ENCODE results near the gene KSR2.
"Not testable (repeated sequence)": the region's sequence is repeated elsewhere in the genome, so short reads cannot be mapped to it uniquely, and the experiment has no call there.

Gene KSR2

DNA sequence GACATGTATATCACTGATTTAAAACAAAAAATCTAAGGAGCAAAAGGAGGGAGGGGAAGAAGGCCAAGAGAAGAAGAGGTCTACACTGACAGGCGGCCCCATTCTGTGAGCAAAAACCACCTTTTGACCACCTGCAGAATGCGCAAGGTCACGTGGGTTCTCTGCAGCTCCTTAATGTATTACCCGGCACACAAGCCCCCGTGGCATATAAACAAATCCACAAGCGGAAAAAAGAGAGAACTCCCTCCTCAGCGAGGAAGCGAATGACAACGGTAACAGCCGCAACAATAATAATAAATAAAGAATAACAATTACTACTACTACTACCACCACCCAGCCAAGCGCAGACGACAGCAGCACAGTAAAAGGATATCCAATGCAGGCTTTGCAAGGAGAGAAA lies 1.3 kb downstream of the KSR2 start:
- DNase-seq, result no peak

DNA sequence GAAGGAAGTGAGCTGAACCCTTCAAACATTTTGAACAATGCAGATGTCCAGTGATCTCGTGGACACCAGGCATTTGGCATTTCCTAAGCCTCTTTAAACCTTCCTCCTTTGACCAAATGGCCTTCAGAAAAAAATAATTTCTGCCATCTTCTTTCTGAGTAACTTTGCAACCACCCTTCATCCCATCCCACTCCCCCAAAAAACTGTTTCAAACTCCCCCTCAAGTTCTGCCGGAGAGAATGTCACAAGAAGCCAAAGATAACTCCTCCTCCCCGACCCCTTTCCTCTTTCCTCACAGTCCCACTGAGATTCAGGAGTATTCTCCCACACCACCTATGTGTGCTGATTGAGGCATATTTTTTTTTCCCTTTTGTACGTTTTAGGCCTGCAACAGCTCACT lies 1.7 kb downstream of the KSR2 start:
- DNase-seq, result no peak

DNA sequence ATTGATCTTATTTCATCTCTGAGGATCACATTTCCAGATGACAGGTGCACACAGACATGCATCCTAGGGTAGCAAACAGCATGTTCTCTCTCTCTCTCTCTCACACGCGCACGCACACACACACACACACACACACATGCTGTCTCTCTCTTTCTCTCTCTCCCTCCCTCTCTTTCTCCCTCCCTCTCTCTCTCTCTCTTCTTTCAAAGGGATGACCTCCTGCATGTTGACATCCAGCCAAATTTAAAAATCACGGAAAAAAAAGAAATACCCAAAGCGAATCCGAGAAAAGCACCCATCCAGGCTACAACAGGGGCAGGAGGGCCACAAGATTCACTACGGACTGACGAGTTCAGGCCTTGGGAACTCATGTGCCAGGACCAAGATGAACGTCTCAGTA lies 2.3 kb downstream of the KSR2 start:
- no peak for DNase-seq

DNA sequence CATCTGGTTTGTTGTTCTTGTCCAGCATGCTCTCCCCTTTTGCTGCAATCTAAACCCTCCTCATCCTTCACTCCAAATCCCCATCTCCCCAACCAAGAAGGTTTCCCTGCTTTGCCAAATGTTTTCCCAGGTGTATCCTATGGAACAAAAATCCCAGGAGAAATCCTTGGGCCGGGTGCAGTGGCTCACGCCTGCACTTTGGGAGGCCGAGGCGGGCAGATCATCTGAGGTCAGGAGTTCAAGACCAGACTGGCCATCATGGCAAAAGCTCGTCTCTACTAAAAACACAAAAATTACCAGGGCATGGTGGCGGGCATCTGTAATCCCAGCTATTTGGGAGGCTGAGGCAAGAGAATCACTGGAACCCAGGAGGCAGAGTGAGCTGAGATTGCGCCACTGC lies 5.0 kb downstream of the KSR2 start:
- no peak for DNase-seq

DNA sequence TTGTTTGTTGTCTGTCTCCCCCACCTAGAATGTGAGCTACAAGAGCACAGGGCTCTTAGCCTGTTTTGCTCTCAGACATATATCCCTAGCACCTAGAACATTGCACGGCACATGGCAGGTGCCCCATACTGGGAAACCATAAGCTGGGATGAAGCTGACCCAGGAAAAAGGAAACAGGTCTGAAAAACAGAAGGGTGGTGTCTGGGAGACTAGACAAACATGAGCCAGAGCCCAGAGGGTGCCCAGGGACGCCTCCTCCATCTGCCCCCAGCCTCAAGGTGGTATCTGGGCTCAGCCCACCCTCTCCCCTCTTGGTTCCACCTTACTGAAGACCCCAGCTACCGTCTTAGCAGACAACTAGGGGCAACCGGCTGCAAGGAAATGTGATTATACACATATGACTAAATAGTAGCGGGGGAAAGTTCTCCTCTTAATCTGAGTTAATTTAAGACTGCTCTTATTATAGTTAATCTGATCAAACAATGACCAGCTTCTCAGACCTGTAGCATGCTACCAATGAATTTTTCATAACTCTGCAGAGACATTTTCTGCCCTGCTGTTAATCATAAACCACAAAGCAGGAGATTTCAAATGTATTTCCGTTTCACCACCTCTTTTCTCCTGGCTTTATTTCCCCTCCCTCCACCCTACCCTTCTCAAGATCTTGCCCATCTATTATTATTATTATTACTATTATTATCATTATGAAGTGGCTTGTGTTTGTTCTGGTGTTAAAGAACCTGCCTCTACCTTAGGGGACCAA lies 31.9 kb downstream of the KSR2 start:
- no peak for DNase-seq

DNA sequence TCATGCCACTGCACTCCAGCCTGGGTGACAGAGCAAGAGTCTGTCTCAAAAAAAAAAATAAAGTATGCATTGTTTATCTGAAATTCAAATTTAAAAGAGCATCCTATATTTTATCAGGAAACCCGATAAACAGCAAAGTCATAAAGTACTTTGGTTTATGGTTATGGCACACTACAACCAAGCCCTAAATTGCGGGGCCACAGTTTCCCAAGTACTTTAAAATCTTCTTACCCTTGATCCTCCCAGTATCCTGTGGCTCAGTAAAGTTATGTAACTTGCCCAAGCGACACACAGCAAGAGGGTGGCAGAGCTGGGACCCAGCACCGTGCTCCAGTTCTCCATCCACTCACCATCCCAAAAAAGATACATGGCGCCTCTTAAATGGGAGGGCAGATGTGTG lies 35.2 kb downstream of the KSR2 start:
- DNase-seq, result no peak

DNA sequence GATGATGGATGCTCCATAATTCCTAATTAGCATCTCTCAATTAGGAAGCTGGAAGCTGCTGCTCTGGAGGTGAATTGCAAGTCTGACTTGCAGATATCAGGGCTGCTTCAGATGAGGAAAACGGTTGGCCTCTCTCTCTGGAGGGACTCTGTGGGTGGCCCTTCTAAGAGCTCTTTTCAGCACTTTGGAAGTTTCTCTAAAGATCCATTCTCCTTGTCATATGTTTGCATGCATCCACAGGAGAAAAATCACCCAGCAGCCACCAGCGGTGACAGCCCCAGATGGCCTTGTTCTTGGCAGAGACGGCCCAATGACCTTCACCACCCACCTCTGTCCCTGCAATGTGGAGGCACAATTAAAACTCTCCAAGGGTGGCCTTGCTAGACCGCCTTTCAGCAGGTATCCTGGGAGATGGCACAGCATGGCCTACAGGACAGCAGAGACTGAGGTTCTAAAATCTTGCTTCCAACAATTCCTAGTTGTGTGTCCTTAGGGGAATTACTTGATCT lies 42.3 kb downstream of the KSR2 start:
- DNase-seq, result no peak

DNA sequence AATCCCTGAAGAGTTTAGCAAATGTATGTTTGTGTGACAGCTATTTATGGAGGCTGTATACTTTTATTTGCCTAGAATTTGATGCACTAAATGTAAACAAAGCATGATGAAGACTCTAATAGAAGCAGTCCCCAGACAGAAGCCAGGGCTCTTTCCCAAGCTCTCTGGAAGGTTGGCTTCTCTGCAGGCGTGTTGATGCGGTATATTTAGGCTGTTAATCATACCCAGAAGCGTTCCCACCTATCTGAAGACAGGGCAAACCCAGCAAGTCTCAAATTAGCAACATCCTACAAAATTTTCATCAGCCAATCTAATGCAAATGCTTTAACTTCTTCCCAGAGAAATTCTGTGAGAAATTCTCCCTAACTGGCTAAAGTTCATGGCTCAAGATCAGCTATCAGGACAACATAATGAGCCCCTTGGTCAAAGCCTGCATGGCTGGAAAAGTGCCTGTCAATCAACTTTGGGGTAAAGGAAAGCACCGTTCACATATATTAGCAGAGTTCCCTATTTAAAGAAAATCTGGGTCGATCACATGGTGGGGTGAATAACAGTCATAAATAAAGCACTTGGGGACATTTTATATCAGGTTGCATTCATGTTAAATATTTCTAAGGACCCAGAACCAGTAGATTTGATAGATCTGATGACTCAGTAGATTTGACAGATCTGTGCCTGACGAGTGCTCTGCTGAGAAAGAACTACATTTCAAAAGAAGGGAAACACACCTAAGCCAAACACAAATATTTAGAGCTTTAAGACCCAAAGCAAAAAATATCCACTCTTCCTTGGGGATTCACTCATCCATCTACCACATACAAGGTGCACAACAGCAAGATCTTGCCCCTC lies 46.6 kb downstream of the KSR2 start:
- DNase-seq, result no peak

DNA sequence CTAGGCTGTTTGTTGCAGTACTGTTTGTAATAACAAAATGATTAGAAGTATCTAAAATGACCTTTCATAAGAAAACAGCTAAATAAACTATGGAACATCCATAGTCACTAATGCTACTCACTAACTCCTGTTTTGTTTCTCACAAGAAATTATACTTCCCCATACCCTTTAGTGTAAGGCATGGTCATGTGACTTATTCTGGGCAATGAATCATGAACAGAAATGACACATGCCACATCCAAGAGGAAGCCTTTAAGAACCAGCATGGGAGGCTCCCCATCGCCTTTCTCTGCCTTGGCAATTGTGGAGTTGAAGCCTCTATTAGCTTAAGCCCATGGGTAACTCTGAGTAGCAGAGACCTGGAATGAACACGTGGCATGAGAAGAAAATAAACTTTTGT lies 49.3 kb downstream of the KSR2 start:
- no peak for DNase-seq

DNA sequence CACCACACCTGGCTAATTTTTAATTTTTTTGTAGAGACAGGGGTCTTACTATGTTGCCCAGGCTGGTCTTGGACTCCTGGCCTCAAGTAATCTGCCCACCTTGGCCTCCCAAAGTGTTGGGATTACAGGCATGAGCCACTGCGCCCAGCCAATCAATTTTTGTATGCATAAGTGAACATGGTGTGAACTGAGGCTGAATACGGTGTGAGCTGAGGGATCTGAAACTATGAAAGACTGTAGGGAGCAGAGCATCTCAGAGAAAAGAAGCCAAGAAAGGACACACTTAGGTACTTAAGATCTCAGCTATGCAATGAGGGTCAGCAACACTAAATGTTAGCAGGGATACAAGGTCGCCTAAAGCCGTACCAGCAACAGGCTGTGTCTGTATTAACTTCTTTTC lies 54.1 kb downstream of the KSR2 start:
- DNase-seq, result no peak

DNA sequence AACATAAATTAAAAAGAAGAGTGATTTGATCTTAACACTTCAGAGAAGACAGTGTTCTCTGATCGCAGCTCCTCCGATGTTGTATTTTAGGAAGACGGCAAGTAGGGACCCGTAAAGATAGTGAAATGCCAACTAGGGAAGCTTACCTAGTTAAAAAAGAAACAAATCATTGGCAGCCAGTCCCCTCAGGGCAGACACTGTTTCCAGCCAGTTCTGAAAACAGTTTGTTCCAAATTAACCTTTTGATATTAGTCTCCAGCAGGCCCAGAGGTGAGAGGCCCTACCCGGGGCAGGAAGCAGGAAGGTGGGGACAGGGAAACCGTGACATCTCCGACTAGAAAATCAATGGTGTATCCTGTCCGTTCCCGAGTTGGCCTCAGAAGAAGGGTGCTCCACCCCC lies 56.0 kb downstream of the KSR2 start:
- DNase-seq, result no peak

DNA sequence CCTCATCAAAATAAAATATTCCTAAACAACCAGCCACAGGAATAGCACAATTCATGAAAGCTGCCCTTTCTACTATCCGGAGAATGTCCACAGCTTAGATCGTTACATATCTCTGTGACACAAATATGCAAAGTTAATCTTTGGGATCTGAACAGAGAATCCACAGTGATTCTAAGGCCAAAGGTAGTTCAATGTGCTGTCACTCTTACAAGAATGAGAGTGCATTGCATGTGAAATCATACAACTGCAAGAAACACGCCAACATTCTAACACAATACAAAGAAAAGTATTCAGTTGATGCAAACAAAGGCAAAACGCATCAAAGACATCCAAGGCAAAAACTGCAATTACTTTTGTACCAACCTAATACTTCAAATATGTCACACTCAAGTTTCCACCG lies 60.4 kb downstream of the KSR2 start:
- no peak for DNase-seq

DNA sequence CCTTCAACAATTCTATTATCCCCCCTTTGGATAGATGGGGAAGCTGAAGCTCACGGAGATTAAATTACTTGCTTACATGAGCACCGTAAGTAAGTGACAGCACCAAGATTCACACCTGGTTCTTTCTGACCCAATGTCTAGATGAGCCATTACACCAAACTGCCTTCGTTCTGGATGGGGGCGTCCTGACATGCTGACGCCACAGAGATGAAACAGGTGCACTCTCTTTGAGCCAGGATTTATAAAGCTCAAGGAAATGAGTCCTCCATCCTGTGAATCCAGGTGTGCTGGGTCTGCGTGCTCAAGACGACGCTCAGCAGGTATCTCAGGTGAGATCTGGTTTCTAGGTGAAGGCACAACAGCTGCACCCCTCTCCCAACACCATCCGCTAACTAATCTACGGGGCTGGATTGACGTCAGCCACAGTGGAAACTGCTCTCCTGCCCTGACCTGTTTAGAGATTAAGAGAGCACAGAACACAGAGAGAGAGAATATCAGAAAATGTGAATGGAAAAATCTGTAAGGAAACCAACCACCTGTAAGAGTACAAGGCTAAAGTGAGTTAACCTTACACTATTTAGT lies 61.6 kb downstream of the KSR2 start:
- no peak for DNase-seq

DNA sequence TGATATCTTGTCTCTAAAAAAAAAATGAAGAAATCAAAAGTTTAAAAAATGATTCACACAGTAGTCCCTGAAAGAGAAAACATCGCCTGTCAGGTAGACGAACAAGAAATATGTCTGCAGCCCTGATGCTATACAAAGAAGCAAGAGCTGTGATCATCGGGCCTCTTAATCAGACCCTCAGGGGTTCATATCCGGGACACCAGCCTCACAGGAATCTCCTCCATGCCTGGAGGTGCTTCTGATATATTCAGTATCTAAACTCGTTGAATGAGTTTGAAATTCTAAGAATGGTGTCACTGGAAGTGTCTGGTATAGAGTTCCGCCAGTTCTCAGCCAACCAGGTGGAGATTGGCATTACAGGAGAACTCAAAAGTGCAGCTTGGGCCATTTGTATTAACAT lies 64.7 kb downstream of the KSR2 start:
- DNase-seq, result no peak

DNA sequence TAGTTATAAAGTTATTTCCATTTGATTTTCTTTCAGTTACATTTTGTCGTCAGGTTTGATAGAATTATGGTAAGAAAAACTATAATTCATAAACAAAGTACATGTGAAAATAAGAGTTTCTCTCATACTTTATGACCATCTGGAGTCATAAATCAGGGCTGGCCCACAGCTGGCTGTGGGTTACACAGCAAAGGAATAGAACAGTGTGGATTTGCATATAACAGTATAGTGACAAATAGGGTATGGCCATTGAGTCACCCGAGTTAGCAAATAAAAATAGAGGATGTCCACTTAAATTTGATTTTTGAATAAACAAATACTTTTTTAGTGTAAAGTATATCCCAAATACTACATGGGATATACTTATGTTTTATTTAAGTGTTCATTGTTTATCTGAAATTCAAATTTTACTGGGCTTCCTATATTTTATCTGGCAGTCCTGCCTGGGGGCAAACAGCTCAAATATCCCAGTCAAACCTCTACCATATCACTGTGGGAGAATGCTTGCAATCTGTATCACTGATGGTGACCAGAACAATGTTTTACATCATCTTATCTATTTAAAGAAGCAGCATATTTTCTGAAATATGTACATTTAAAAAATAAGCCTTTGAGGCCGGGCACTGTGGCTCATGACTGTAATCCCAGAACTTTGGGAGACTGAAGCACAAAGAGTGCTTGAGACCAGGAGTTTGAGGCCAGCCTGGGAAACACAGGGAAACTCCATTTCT lies 65.5 kb downstream of the KSR2 start:
- DNase-seq, result no peak

DNA sequence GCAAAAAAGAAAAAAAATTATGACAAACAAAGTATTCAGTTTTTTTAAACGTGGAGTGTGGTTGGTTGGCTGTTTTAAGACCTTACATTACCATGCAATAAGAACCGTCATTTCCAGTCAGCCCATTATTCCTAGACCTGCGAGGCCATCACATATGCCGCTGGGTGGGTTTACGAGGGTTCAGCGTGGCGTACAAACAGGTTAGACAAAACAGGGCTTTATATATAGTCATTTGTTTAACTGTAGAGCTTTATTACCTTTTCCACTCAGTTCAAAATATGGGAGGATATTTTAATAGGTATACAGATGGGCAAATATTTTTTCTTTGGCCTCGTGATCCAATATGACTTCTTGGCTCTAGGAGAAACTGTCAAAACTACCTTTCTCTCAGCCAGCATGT lies 67.2 kb downstream of the KSR2 start:
- DNase-seq, result no peak

DNA sequence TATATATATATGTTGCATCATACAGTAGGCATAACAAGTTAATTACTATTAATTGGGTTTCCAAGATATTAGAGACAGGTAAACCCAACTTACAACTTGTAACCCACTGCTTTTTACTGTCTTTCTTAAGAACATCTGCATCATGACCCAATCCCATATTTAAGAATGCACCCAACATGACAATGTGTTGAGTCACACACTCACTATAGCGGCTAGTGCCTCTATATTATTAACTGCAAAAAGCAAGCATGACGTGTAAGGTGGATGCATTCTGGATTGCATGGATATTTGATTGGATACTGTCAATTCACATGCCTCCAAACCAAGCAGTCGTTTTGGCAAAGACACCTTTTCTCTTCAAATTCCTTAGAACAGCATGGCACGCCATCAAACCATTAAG lies 68.2 kb downstream of the KSR2 start:
- DNase-seq, result no peak

DNA sequence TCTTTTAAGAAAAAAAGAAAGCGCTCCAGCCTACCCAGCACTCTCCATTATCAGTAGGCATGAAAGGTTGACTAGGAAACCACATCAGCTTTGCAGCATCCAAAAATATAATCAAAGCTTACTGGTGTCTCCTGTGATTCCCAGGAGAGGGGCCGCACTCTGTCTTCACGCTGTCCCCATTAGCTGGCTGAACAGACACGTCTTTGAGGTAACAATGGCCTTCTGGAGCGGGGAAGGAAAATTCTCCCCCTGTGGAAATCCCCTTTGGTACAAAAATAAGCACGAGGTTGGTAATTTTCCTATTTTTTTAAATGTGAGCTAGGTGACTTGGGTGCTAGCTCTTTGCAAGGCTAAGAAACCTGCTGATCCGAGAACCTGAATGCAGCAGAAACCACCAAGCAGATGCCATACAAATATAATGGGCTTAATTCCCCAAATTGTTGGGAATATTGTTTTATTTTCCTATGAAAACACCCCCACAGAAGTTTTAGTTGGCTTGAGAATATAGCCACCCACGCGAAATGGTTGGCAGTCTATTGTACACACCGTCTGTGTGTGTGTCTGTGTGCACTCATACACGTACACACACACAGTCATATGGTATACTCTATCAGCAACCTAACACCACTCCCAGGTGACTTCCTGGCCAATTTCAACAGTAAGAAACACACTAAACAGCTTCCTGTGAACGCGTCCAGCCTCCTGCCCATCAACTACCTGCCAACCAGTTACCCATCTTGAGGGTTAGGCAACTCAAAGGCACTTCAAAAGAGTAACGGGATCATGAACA lies 71.2 kb downstream of the KSR2 start:
- DNase-seq, result no peak

DNA sequence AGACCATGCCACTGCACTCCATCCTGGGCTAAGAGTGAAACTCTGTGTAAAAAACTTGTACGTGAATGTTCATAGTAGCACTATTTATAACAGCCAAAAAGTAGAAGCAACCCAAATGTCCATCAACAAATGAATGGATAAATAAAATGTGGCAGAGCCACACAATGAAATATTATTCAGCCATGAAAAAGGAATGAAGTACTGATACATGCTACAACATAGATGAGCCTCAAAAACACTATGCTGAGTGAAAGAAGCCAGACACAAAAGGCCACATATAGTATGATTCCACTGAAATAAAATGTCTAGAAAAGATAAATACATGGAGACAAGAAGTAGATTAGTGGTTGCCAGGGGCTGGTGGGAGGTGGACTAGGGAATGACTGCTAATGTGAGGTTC lies 72.8 kb downstream of the KSR2 start:
- DNase-seq, result no peak

DNA sequence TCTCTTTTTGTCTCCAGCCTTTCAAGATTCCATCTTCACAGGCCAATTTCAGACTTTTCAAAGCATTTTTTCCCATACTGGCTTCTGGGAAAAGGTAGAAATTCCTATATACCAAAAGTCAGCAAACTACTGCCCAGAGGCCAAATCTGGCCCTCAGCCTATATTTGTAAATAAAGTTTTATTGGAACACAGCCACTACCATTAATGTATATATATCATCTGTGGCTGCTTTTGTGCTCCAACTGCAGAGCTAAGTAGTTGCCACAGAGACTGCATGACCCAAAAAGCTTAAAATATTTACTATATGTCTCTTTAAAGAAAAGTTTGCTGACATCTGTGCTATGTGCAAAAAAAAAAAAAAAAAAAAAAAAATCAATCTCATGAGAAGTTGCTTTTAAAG lies 76.3 kb downstream of the KSR2 start:
- no peak for DNase-seq

DNA sequence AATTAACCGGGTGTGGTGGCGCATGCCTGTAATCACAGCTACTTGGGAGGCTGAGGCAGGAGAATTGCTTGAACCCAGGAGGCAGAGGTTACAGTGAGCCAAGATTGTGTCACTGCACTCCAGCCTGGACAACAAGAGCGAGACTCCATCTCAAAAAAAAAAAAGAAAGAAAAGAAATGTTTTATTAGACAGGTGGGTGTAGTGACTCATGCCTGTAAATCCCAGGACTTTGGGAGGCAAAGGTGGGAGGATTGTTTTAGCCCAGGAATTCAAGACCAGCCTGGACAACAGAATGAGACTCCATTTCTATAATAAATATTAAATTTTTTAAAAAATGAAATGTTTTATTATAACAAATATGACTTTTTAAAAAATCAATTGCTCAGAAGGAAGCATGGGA lies 77.5 kb downstream of the KSR2 start:
- not testable (repeated sequence) for DNase-seq

DNA sequence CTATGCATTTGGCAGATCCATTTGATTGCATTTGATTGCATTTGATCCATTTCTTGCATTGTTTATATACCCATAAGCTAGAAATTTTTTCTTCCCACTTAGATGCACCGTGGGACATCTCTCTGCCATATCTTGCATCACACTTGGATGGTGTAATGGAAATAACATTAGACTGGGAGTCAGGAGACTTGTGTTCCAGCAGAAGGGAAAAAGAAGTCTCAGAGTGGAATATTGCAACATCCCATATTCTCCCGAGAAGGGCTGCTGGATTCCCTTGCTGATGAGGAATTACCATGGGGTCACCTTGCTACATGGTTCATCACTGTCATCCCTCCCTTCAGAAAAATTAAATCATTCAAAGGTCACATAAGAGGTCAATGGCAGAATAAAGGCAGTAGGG lies 78.1 kb downstream of the KSR2 start:
- no peak for DNase-seq

Measured in activated CD4-positive, alpha-beta T cell treated with anti-CD3 and anti-CD28 coated beads, Interleukin-2, Interleukin-6, amounts not matched to agents 100 ng/mL and 50 ng/mL, durations not matched to agents 16 hours and 8 hours (primary cell).